CD1c-positive myeloid dendritic cell (primary cell): ENCODE measurements around the gene TRIM60.
"Not testable (repeated sequence)": the region's sequence is repeated elsewhere in the genome, so short reads cannot be mapped to it uniquely, and the experiment has no call there.

Source experiments
- DNase-seq: peaks from one replicate; pipeline ENCODE4 v3.0.0-alpha.2; 2016; ENCODE audit errors: extremely low spot score

The TRIM60 gene

DNA sequence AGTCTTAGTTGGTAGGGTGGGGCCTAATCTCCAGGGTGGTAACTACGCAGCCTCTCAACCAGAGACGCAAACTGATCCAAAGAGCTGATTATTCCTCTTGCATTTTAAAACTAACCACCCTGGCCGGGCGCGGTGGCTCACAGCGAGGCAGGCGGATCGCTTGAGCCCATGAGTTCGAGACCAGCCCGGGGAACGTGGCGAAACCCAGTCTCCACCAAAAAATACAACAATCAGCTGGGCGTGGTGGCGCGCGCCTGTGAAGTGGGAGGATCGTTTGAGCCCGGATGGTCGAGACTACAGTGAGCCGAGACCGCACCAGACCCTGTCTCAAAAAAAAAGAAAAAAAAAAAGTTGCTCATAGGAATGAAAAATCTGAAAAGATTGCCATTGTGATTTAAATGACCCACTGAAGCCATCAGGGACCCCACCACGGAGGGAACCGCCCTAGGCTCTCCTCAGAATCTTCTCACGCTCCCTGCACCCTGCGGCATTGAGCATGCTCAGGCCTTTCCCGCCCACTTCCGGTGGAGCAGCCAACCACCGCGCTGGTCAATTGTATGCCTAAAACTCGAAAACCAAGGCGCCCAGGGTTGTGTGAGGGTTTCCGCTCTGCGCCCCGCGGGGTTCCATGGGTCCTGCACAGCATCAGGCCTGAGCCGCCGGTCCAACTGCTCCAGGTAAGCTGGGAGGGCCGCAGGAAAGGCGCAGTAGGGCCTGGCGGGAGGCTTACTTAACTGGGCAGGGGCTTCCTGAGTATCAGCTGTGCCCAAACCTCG is at the start of gene TRIM60:
TSS of gene TRIM60 (plus strand) at position 564 of the 776 bp plus-strand sequence. CDS start 8,074 bp downstream, outside the sequence.
- DNase-seq: no peak

DNA sequence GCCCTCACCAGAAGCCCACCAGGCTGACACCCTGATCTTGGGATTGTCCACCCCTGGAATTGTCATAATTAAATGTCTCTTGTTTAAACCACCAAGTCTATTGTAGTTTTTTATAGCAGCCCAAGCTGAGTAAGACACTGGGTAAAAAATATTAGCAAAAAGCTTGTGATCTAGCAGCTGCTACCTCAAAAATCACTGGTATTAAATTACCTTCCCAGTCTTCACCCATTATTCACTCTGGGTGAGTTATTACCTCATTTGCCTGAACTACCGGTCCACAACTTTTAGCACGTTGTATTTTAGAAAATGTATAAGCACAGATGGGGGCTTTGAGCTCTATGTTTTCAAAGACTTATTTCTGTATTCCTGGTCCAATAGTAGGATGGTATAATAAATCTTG is 42.3 kb upstream of the TRIM60 start:
- DNase-seq: no peak

DNA sequence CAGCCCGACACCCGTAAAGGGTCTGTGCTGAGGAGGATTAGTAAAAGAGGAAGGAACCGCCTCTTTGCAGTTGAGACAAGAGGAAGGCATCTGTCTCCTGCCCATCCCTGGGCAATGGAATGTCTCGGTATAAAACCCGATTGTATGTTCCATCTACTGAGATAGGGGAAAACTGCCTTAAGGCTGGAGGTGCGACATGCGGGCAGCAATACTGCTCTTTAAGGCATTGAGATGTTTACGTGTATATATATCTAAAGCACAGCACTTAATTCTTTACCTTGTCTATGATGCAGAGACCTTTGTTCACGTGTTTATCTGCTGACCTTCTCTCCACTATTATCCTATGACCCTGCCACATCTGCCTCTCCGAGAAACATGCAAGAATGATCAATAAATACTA is 41.0 kb upstream of the TRIM60 start:
- DNase-seq: not testable (repeated sequence)

DNA sequence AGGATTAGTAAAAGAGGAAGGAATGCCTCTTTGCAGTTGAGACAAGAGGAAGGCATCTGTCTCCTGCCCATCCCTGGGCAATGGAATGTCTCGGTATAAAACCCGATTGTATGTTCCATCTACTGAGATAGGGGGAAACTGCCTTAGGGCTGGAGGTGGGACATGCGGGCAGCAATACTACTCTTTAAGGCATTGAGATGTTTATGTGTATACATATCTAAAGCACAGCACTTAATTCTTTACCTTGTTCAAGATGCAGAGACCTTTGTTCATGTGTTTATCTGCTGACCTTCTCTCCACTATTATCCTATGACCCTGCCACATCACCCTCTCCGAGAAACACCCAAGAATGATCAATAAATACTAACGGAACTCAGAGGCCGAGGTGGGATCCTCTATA is 35.7 kb upstream of the TRIM60 start:
- not testable (repeated sequence) for DNase-seq

DNA sequence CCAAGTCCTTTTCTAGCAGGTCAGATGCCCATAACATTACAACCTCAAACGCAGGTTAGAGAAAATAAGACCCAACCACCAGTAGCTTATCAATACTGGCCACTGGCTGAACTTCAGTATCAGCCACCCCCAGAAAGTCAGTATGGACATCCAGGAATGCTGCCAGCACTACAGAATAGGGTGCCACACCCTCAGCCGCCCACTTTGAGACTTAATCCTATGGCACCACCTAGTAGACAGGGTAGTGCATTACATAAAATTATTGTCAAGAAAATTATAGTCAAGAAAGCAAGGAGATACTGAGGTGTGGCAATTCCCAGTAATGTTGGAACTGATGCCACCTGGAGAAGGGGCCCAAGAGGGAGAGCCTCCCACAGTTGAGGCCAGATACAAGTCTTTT is 34.5 kb upstream of the TRIM60 start:
- DNase-seq: no peak

DNA sequence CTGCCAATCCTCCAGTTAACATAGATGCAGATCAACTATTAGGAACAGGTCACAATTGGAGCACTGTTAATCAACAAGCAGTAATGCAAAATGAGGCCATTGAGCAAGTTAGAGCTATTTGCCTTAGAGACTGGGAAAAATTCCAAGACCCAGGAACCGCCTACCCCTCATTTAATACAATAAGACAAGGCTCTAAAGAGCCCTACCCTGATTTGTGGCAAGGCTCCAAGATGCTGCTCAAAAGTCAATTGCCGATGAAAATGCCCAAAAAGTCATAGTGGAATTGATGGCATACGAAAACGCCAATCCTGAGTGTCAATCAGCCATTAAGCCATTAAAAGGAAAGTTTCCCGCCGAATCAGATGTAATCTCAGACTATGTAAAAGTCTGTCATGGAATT is 33.9 kb upstream of the TRIM60 start:
- DNase-seq: no peak

DNA sequence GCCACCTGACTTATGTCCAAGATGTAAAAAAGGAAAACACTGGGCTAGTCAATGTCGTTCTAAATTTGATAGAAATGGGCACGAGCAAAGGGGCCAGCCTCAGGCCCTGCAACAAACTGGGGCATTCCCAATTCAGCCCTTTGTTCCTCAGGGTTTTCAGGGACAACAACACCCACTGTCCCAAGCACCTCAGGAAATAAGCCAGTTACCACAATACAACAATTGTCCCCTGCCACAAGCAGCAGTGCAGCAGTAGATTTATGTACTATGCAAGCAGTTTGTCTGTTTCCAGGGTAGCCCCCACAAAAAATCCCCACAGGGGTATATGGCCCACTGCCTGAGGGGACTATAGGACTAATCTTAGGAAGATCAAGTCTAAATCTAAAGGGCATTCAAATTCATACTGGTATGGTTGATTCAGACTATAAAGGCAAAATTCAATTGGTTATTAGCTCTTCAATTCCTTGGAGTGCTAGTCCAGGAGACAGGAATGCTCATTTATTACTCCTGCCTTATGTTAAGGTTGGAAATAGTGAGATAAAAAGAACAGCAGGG is 33.2 kb upstream of the TRIM60 start:
- not testable (repeated sequence) for DNase-seq

DNA sequence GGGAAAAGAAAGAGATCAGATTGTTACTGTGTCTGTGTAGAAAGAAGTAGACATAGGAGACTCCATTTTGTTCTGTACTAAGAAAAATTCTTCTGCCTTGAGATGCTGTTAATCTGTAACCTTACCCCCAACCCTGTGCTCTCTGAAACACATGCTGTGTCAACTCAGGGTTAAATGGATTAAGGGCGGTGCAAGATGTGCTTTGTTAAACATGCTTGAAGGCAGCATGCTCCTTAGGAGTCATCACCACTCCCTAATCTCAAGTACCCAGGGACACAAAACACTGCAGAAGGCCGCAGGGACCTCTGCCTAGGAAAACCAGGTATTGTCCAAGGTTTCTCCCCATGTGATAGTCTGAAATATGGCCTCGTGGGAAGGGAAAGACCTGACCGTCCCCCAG is 29.8 kb upstream of the TRIM60 start:
- DNase-seq: not testable (repeated sequence)

DNA sequence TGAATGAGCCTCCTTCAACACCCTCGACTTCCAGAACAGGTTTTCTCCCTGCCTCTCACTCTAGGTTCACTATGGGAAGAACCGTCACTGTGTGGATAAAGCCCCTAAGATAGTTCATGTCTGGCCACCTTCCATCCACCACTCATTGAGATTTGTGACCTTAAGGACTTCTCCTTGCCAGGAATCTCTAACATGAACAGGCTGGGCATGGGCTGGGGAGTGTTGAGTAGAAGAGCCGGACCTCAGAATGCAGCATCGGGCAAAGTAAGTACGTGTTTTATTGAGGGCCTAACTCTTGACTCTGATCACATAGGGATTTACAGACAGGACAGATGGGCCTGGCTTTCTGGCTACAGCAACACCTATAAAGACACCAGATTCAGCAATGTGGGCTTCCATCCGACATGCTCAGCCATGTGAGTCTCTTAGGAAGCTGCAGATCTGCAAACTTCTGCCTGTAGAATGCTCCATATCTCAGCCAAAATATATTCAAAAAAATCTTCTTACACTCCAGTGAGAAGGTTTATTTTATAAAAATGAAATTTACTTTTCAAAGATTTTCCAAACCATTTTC is 26.4 kb upstream of the TRIM60 start:
- no peak for DNase-seq

DNA sequence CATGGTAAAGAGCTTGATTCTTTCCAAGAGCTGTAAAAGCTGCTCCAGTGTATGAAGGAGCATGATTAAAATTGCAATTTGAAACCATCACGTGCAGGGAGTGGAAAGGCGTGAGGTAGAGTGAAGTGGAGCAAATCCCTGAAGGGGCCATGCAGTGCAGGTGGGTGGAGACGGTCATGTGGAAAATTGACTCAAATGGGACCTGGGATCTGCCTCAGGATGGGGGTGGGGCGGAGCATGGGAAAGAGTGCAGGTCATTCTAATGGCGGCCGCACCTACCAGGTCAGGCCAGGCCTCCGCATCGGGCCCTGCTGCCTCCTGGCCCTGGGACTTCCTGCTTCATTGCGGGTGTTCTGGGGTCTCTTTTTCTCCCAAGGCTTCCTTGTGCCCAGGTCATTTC is 25.3 kb upstream of the TRIM60 start:
- DNase-seq: no peak

DNA sequence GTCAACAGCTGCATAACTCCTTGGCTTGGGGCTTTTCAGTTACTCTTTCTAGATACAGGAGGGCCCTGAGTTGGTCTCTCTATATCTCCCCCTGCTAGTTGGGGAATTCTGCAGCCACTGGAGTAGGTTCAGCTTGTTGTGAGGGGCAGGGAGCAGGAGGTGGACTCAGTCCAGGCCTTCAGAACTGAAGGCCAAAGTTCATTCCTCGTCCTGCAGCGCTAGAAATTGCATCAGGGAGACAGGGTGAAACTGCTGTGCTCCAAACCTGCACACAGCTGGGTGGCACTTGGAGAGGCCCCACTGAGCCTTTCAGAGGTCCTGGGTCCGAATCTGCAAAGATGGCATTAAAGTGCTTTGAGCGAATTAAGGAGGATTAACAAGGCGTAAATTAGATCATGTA is 24.9 kb upstream of the TRIM60 start:
- no peak for DNase-seq

DNA sequence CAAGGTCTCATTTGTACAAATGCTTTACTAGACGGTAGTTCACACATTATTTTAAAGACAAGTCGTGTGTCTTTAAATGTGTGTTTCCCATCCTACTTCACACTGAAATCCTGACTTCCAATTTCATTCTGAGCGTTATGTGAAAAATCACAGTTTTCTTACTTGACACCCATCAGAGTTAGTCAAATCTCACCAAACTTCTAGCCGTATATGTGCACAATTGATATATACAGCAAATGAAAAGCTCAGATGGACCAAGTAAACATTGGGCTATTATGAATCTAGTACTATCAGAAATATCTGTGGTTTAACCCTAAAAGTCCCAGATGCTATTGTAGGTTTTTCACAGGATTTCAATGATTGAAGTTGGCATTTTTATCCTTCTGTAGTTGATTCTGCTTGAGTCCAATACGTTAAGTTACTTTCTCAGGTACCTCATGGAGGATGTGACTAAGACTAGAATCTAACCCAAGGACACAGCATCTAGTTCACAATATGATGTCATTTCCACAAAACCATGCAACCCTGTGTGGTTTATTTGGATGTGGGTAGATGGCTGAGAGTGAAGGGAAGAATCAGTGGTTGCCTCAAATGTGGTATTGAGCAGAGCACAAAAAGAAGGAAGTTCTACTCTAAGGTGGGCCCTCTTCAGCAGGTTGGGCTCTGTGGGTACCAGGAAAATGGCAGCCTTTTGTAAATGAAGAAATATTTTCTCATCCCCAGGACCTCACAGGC is 22.1 kb upstream of the TRIM60 start:
- DNase-seq: no peak

DNA sequence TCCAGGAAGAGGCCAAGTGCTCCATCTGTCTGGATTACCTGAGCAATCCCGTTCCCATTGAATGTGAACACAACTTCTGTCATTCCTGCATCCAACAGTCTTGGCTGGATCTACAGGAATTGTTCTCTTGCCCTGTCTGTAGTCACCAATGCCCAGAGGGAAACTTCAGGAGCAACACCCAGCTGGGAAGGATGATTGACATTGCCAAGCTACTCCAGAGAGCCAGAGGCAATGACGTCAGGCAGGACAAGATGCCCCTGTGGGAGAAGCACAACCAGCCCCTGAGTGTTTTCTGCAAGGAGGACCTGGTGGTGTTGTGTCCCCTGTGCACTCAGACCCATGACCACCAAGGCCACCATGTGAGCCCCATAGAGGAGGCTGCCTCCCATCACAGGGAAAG is 21.3 kb upstream of the TRIM60 start:
- DNase-seq: no peak

DNA sequence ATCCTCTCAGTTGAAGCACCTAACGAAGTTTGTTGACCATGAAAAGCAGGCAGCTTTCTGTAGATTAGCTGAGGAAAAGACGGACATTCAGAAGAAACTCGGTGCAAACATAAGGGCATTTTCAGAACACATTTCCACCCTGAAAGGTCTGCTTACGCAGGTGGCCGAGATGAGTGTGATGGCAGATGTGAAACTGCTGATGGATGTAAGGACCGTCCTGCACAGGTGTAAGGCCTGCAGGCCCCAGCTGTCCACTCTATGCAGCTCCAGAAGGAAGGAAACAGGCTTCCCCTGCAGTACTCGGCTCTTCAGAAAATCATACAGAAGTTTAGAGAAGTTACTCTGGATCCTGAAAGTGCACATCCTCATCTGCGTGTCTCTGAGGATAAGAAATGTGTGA is 20.8 kb upstream of the TRIM60 start:
- DNase-seq: no peak

DNA sequence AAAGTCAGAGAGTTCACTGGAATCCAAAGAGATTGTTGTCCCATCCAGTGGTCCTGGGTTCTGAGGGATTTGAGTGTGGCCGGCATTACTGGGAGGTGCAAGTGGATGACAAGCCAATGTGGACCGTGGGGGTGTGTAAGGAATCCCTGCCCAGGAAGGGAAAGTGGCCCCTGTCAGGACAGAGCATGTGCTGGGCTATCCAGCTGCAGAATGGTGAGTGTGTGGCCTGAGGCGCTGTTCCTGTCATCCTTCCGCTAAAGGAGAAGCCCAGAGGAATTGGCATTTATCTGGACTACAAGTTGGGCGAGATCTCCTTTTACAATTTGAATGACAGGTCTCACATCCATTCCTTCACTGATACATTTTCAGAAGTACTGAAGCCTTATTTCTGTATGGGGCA is 20.4 kb upstream of the TRIM60 start:
- DNase-seq: no peak

DNA sequence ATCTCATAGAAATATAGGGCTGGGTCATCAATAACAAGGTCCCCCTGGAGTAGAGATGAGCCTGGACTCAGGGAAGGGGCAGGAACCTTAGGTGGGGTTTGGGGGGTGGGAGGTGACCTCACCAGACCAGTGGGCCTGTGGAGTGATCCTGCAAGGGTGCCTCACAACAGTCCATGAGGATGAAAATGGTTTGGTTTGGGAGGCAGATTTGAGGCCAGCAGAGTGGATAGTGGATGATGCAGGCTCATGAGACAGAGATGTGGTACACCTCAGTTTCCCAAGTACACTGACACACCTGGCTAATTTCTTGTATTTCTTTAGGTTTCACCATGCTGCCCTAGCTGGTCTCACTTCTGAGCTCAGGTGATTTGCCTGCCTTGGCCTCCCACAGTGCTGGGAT is 18.1 kb upstream of the TRIM60 start:
- DNase-seq: no peak

DNA sequence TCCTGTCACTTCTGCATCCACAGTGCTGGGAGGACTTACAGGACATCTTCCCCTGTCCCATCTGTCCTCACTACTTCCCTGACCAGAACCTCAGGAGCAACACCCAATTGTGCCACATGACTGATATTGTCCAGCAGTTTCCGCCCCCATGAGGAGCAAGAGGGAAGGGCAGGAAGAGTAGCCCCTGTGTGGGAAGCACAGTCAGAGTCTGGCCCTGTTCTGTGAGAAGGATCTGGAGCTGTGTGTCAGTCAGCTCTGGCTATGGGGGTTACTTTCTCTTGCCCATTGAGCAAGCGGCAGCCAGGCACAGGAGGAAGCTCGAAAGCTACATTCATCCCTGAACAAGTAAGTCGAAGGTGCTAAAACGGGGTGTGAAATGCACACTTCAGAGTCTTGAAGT is 14.8 kb upstream of the TRIM60 start:
- no peak for DNase-seq

DNA sequence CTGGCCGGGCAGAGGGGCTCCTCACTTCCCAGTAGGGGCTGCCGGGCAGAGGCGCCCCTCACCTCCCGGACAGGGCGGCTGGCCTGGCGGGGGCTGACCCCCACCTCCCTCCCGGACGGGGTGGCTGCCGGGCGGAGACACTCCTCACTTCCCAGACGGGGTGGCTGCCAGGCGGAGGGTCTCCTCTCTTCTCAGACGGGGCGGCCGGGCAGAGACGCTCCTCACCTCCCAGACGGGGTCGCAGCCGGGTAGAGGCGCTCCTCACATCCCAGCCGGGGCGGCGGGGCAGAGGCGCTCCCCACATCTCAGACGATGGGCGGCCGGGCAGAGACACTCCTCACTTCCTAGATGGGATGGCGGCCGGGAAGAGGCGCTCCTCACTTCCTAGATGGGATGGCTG is 11.8 kb upstream of the TRIM60 start:
- DNase-seq: not testable (repeated sequence)

DNA sequence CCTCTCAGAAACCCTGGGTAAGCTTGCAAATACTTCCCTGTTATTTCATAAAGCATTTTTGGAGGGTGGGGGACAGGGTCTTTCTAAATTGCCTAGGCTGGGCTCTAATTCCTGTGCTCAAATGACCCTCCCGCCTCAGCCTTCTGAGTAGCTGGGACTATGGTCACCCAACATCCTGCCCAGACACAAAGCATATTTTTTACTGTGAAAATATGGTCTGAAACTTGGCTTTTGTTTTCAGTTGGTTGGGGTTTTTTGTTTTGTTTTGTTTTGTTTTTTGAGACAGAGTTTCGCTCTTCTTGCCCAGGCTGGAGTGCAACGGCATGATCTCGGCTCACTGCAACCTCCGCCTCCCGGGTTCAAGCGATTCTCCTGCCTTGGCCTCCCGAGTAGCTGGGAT is 6.0 kb upstream of the TRIM60 start:
- DNase-seq: not testable (repeated sequence)

DNA sequence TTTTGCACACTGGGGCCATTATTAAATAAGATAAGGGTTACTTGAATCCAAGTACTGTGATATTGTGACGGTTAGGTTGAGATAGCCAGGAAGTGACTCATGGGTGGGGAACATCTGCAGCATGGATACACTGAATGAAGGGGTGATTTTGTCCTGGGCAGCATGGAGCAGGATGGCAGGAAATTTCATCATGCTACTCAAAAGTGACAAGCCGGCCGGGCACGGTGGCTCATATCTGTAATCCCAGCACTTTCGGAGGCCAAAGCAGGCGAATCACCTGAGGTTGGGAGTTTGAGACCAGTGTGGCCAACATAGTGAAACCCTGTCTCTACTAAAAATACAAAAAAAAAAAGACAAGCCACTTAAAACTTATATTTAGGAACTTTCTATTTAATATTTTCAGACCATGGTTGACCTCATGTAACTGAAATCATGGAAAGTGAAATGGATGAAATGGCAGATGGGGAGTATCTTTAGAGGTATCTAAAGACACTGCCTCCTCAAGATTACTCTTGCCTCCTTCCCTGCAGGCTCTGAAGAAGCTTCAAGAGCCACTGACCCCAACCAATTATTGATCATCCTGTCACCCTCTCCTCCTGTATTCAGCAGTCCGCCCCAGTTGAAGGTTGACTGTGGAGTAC is 3.9 kb upstream of the TRIM60 start:
- DNase-seq: no peak

DNA sequence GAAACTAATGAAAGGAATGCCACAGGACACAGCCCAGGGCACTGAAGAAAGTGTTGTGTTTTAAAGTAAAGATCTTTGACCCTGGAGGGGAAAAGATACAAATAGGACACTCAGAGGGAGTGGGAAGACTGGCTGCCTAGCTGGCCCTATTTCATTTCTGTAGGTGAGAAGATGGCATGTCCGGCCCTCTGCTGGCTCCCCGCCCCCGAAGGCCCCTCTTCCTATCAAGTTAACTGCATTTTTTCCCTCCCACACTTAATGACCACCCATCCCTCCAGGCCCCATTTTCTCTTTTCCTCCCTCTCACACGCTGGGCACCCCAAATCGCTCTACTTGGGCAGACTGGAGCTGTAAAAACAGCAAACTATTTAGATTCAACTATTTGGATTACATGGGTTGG is 16.4 kb downstream of the TRIM60 start:
- no peak for DNase-seq

DNA sequence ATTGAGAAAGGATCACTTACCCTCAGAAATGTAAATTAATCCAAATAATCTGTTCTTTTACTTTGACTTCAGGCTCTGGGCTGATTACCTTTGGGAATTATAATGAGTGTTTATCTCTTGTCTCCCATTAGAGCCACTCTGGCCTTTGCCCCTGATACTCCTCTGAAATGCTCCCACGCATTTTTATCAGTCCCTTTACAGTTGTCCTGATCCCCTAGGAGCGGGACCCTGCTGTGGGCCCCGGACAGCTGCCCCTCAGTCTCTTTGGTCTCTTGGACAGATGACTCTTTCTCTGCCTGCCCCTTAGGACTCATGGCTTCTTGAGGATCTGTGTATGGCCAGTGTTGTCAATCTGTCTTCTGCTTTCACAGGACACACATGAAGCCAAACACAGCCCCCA is 20.8 kb downstream of the TRIM60 start:
- DNase-seq: no peak
